ENCODE results near the gene ATAD2B. TPM values are rescaled to one million over a fixed set of nuclear protein-coding genes. Genes with fewer than 3 reads are reported as not detected.
A peak's percentile ranks its signal among the peaks of the same experiment; 100 is the strongest.

The ATAD2B gene
- total RNA-seq, 1 experiment from 2014 or later, result 19.7 TPM

DNA sequence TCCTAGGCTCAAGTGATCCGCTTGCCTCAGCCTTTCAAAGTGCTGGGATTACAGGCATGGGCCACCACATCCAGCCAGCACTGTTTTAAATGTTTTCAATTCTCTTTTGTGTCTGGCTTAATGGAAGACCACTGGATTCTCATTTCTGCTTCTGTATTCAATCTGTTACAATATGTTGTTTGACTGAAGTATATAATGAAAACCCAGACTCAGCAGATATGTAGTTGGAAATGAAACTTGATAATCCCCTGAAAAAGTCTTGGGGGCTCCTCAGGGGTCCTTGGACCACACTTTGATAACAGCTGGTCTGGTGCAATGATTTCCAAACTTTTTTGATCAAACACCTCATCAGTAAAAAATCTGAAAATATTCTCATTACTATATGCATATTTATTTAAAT lies 132.7 kb downstream of the ATAD2B start:
- TF ChIP-seq, protein P1, sequence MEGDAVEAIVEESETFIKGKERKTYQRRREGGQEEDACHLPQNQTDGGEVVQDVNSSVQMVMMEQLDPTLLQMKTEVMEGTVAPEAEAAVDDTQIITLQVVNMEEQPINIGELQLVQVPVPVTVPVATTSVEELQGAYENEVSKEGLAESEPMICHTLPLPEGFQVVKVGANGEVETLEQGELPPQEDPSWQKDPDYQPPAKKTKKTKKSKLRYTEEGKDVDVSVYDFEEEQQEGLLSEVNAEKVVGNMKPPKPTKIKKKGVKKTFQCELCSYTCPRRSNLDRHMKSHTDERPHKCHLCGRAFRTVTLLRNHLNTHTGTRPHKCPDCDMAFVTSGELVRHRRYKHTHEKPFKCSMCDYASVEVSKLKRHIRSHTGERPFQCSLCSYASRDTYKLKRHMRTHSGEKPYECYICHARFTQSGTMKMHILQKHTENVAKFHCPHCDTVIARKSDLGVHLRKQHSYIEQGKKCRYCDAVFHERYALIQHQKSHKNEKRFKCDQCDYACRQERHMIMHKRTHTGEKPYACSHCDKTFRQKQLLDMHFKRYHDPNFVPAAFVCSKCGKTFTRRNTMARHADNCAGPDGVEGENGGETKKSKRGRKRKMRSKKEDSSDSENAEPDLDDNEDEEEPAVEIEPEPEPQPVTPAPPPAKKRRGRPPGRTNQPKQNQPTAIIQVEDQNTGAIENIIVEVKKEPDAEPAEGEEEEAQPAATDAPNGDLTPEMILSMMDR (IDR thresholded peaks at IDR 0.05; ENCODE audit: unreplicated experiment), result no peak
- no peak for DNase-seq (ENCODE audit: unreplicated experiment)
- BruUV-seq (replicated peaks), result no TSS peak
- Mint-ChIP-seq H3K9me3 (ENCODE audit: unreplicated experiment) (no peaks in the 10 kb centered on the region), H3K27ac (ENCODE audit: low read depth, unreplicated experiment) (no peak overlapping the region), H3K4me3 (ENCODE audit: unreplicated experiment) (no peak overlapping the region), H3K4me1 (ENCODE audit: insufficient read depth, unreplicated experiment) (peaks cover 13% of the 10 kb centered on the region), H3K27me3 (ENCODE audit: insufficient read depth, unreplicated experiment) (no peaks in the 10 kb centered on the region), H3K36me3 (ENCODE audit: insufficient read depth, unreplicated experiment) (peaks cover 6% of the 10 kb centered on the region)
- CTCF ChIA-PET, result interaction anchor here (0.6 kb wide), 2 partner anchors 132 to 865 kb away, joined by 3 to 4 read pairs; no protein-coding TSS in a partner anchor
- POLR2A ChIA-PET, result no interaction called here
- intact Hi-C loops (cut with micrococcal nuclease), result no loop called here

DNA sequence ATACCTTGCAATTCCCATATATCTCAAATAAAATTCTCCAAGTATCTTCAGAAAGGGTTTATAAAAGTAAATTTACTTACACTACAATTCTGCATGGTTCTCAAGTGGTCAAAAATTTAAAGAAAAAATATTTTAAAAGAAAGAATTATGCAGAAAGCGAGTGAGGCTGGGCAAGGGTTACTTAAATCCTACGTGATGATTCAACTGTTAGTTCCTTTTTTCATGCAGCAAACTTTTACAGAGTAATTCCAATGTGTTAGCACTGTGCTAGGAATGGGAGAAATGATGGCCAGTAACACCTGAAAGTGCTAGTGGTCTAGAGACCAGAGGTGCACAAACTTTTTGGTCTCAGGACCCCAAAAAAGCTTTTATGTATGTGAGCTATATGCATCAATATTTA lies 133.4 kb downstream of the ATAD2B start:
- H3K27me3 Mint-ChIP-seq (ENCODE audit: insufficient read depth, unreplicated experiment), result no peaks in the 10 kb centered on the region
- CTCF ChIA-PET, result no interaction called here
- POLR2A ChIA-PET, result no interaction called here
- no peaks in the 10 kb centered on the region for H3K9me3 Mint-ChIP-seq (ENCODE audit: unreplicated experiment)
- H3K27ac Mint-ChIP-seq (ENCODE audit: low read depth, unreplicated experiment), result no peak overlapping the region
- peaks cover 20% of the 10 kb centered on the region for H3K4me1 Mint-ChIP-seq (ENCODE audit: insufficient read depth, unreplicated experiment)
- intact Hi-C loops (cut with micrococcal nuclease), result no loop called here
- BruUV-seq (replicated peaks), result no TSS peak
- no peak overlapping the region for H3K4me3 Mint-ChIP-seq (ENCODE audit: unreplicated experiment)
- peaks cover 6% of the 10 kb centered on the region for H3K36me3 Mint-ChIP-seq (ENCODE audit: insufficient read depth, unreplicated experiment)
- DNase-seq (ENCODE audit: unreplicated experiment), result no peak
- TF ChIP-seq, protein P1 (IDR thresholded peaks at IDR 0.05; ENCODE audit: unreplicated experiment), result no peak

DNA sequence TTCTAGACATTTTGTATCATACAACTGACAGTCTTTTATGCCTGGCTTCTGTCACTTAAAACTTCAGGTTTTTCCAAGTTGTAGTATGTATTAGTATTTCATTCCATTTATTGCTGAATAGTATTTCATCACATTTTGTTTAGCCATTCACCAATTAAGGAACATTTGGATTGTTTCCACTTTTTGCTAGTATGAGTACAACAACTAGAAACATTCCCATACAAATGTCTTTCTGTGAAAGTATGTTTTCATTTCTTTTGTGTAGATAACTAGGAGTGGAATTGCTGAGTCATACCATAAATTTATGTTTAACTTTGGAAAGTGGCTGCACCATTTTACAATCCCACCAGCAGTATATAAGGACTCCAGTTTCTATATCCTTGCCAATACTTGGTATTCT lies 135.9 kb downstream of the ATAD2B start:
- CTCF ChIA-PET, result no interaction called here
- DNase-seq (ENCODE audit: unreplicated experiment), result peak; percentile 63
- Mint-ChIP-seq H3K4me3 (ENCODE audit: unreplicated experiment) (no peak overlapping the region), H3K9me3 (ENCODE audit: unreplicated experiment) (no peaks in the 10 kb centered on the region), H3K27ac (ENCODE audit: low read depth, unreplicated experiment) (peak overlapping the region; percentile 86), H3K27me3 (ENCODE audit: insufficient read depth, unreplicated experiment) (no peaks in the 10 kb centered on the region), H3K4me1 (ENCODE audit: insufficient read depth, unreplicated experiment) (peaks cover 20% of the 10 kb centered on the region), H3K36me3 (ENCODE audit: insufficient read depth, unreplicated experiment) (peaks cover 9% of the 10 kb centered on the region)
- intact Hi-C loops (cut with micrococcal nuclease), result no loop called here
- BruUV-seq (replicated peaks), result no TSS peak
- POLR2A ChIA-PET, result interaction anchor here (0.6 kb wide), 1 partner anchor 37 kb away, joined by 3 read pairs; no protein-coding TSS in a partner anchor
- TF ChIP-seq, protein P1 (IDR thresholded peaks at IDR 0.05; ENCODE audit: unreplicated experiment), result no peak

- DNase-seq (ENCODE audit: unreplicated experiment), result no peak
- TF ChIP-seq, protein P1 (IDR thresholded peaks at IDR 0.05; ENCODE audit: unreplicated experiment), result no peak
- Mint-ChIP-seq H3K36me3 (ENCODE audit: insufficient read depth, unreplicated experiment) (peaks cover 21% of the 10 kb centered on the region), H3K4me3 (ENCODE audit: unreplicated experiment) (no peak overlapping the region), H3K9me3 (ENCODE audit: unreplicated experiment) (no peaks in the 10 kb centered on the region), H3K4me1 (ENCODE audit: insufficient read depth, unreplicated experiment) (peaks cover 20% of the 10 kb centered on the region), H3K27me3 (ENCODE audit: insufficient read depth, unreplicated experiment) (no peaks in the 10 kb centered on the region), H3K27ac (ENCODE audit: low read depth, unreplicated experiment) (no peak overlapping the region)
- ChIA-PET POLR2A (no interaction called here), CTCF (interaction anchor here (0.8 to 0.9 kb wide), 2 partner anchors 12 to 529 kb away, joined by 3 read pairs; no protein-coding TSS in a partner anchor)
- intact Hi-C loops (cut with micrococcal nuclease), result no loop called here
- BruUV-seq (replicated peaks), result no TSS peak
Observed at GRCh38 chr2:23789012-23789411, 137.9 kb downstream of the ATAD2B start.

Data from MCF 10A (cell line).